Retinal pigment epithelial cell (primary cell): Measurements from ENCODE around the gene PRKN.

Source experiments
- DNase-seq: peaks from one replicate; pipeline ENCODE4 v3.0.0-alpha.2; 2010; ENCODE audit warnings: low read depth
- H3K4me3 ChIP-seq: 2 replicates; pipeline ENCODE4 v1.5.1; 2011; ENCODE audit warnings: mild to moderate bottlenecking, low read length, control low read depth, moderate library complexity
- CTCF ChIP-seq: conservative IDR thresholded peaks from 2 replicates; pipeline ENCODE4 v1.5.1; 2011; ENCODE audit warnings: low read depth, low read length, control low read depth, inconsistent platforms

Gene PRKN

GRCh38 chr6:161408041-161408440 lies 1319.5 kb downstream of the PRKN start:
- no peak overlapping the region for H3K4me3 ChIP-seq
- no peak for TF ChIP-seq CTCF
- DNase-seq = no peak

DNA sequence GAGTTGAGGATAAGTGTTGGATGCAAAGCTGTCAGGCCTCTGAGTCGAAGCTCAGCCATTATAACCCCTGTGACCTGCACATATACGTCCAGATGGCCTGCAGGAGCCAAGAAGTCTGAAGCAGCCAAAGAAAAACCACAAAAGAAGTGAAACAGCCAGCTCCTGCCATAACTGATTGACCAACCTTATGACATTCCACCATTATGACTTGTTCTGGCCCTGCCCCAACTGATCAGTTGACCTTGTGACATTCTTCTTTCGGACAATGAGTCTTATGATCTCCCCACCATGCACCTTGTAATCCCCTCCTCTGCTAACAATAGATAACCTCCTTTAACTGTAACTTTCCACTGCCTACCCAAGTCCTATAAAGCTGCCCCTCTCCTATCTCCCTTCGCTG lies 1320.0 kb downstream of the PRKN start:
- no peak for TF ChIP-seq CTCF
- DNase-seq = peak; percentile 84
- no peak overlapping the region for H3K4me3 ChIP-seq

DNA sequence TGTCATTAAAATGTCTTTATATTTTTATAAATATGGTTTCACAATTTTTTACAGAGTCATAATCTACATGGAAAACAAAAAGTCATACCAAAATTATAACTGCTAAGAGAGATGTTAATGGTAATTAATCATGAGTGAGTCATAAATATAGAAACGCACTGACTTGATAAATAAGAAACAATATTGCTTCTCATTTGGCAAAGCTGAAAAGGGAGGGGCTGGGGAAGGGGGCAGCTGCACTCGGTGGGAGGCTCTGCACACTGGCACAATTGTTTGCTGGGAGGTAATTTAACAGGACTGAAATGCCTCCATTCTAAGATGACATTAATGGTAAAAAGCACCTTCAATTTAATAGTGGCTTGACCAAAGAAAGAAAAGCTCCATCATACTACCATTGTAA lies 1320.5 kb downstream of the PRKN start:
- H3K4me3 ChIP-seq = no peak overlapping the region
- no peak for TF ChIP-seq CTCF
- no peak for DNase-seq

- TF ChIP-seq CTCF = no peak
- DNase-seq = peak; percentile 80
- H3K4me3 ChIP-seq = no peak overlapping the region
Observed at GRCh38 chr6:161406646-161407045, 1320.9 kb downstream of the PRKN start.

GRCh38 chr6:161405418-161405817 lies 1322.1 kb downstream of the PRKN start:
- no peak overlapping the region for H3K4me3 ChIP-seq
- no peak for DNase-seq
- no peak for TF ChIP-seq CTCF

DNA sequence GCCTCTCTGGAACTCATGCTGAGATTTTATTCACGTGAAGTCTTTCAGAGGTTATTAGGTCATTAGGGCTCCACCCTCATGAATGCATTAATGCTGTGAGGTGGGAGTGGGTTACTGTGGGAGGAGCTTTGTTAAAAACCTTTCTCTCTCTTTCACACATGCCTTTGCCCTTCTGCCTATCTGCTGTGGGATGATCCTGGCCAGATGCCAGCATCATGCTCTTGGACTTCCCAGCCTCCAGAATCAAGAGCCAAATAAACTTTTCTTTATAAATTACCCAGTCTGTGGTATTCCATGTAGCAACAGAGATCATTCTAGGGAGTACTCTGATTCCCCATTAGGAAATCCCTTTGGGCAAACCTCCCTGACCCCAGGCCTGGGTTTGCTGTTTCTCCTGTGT lies 1323.8 kb downstream of the PRKN start:
- TF ChIP-seq CTCF = no peak

GRCh38 chr6:161401587-161402309 lies 1325.8 kb downstream of the PRKN start:
- H3K4me3 ChIP-seq = no peak overlapping the region
- no peak for DNase-seq
- TF ChIP-seq CTCF = no peak

More for the DNA sequence above, 1323.8 kb downstream of the PRKN start:
- H3K4me3 ChIP-seq = no peak overlapping the region
- DNase-seq = no peak
